Left lung (tissue), 10 donors: ENCODE results near the gene MAGEB17. TPM values are rescaled to one million over a fixed set of nuclear protein-coding genes. Genes with fewer than 3 reads are reported as not detected.
A peak's percentile ranks its signal among the peaks of the same experiment; 100 is the strongest.
"Not testable (repeated sequence)": the region's sequence is repeated elsewhere in the genome, so short reads cannot be mapped to it uniquely, and the experiment has no call there.

Source experiments
- ATAC-seq: fragments of 200-7000 bp; cut with Tn5 transposase; one replicate; pipeline ENCODE4 v1.9.1; 2020; ENCODE audit warnings: moderate library complexity
- DNase-seq, 4 donors: peaks; one replicate each; pipeline ENCODE4 v3.0.0-alpha.2; 2013 to 2020
- H3K27ac ChIP-seq, 2 donors: fragments of 200-600 bp; sonication (generic) in 1 of 2; one replicate each; pipeline versions ENCODE4 v1.5.0 to v1.8.0; 2020 to 2021
- H3K27me3 ChIP-seq, 2 donors: fragments of 200-600 bp; sonication (generic) in 1 of 2; one replicate each; pipeline versions ENCODE4 v1.5.0 to v1.8.0; 2020 to 2021
- H3K36me3 ChIP-seq, 2 donors: fragments of 200-600 bp; sonication (generic) in 1 of 2; one replicate each; pipeline versions ENCODE4 v1.5.0 to v1.8.0; 2020 to 2021
- H3K4me1 ChIP-seq, 2 donors: fragments of 200-600 bp; one replicate each; pipeline ENCODE4 v1.8.0; 2021
- H3K4me3 ChIP-seq, 2 donors: fragments of 200-600 bp; sonication (generic) in 1 of 2; one replicate each; pipeline versions ENCODE4 v1.5.0 to v1.8.0; 2020 to 2021; ENCODE audit warnings: mild to moderate bottlenecking in 1 of 2
- H3K9me3 ChIP-seq, 2 donors: fragments of 200-600 bp; sonication (generic) in 1 of 2; one replicate each; pipeline versions ENCODE4 v1.5.0 to v1.8.0; 2020 to 2021
- intact Hi-C, 2 donors: fragments of 100-400 bp; cut with DNase I; formaldehyde crosslinking; loops; one replicate each; pipeline versions ENCODE4 v1.11.2 to v1.14.2; 2022
- polyA plus RNA-seq, 6 donors: library from polyadenylated mRNA; unstranded; fragments of 120-200 nt; gene quantifications; one replicate each; pipeline ENCODE4 v1.2.1, GENCODE V29; 2013; ENCODE audit not compliant: insufficient read length in 6 of 6
- total RNA-seq, 2 donors: library from RNA; stranded (reverse); fragmentation: NEBNext Ultra II Directional; extraction: Animal tissue kit (Norgen Biotek cat#: 25700); gene quantifications; one replicate each; pipeline ENCODE4 v1.2.1, GENCODE V29; 2021
- TF ChIP-seq, protein P1 (sequence below), 2 donors: fragments of 200-600 bp; sonication (generic) in 1 of 2; IDR thresholded peaks; one replicate each; pipeline versions ENCODE4 v1.5.0 to v1.8.0; 2021; ENCODE audit warnings: antibody characterized with exemption in 2 of 2
- donor health status: DM: no; HTN: yes; CAD: no.
- donor health status: DM: no; HTN: no; CAD: no.

The MAGEB17 gene
- total and polyA plus RNA-seq, 8 donors = 0.11 TPM; not detected in 7

DNA sequence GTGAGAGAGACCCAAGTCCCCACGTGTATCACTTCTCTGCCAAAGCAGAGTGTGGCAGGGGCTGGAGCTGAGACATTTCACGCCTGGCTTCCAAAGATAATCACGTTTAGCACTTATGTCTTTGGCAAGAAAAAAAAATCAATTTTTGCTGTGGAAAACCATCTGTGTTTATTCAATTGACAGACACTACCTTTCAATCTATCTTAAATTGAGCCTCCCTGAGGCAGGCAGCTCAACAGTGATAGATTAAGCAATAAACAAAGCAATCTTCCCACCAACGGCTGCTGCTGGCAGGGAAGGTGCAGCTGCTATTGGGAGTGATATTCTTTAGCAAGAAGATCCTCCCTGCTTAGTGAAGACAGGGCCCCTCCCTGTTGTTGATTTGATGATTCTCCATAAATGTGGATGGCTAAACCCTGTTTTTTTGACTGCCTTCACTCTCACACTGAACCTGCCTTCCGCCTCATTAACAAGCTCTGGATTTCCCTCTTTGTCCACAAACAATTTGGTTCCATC is 11.6 kb upstream of the MAGEB17 start:
- TF ChIP-seq, protein P1, sequence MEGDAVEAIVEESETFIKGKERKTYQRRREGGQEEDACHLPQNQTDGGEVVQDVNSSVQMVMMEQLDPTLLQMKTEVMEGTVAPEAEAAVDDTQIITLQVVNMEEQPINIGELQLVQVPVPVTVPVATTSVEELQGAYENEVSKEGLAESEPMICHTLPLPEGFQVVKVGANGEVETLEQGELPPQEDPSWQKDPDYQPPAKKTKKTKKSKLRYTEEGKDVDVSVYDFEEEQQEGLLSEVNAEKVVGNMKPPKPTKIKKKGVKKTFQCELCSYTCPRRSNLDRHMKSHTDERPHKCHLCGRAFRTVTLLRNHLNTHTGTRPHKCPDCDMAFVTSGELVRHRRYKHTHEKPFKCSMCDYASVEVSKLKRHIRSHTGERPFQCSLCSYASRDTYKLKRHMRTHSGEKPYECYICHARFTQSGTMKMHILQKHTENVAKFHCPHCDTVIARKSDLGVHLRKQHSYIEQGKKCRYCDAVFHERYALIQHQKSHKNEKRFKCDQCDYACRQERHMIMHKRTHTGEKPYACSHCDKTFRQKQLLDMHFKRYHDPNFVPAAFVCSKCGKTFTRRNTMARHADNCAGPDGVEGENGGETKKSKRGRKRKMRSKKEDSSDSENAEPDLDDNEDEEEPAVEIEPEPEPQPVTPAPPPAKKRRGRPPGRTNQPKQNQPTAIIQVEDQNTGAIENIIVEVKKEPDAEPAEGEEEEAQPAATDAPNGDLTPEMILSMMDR (IDR thresholded peaks at IDR 0.05) = no peak
- Histone ChIP-seq H3K27ac (no peak overlapping the region), H3K27me3 (peaks cover 0 to 3% of the 10 kb centered on the region in 2 donors), H3K4me1 (no peaks in the 10 kb centered on the region), H3K36me3 (no peaks in the 10 kb centered on the region), H3K9me3 (no peaks in the 10 kb centered on the region), H3K4me3 (no peak overlapping the region)
- intact Hi-C loops = no loop called here
- ATAC-seq (no peak), DNase-seq (no peak)

DNA sequence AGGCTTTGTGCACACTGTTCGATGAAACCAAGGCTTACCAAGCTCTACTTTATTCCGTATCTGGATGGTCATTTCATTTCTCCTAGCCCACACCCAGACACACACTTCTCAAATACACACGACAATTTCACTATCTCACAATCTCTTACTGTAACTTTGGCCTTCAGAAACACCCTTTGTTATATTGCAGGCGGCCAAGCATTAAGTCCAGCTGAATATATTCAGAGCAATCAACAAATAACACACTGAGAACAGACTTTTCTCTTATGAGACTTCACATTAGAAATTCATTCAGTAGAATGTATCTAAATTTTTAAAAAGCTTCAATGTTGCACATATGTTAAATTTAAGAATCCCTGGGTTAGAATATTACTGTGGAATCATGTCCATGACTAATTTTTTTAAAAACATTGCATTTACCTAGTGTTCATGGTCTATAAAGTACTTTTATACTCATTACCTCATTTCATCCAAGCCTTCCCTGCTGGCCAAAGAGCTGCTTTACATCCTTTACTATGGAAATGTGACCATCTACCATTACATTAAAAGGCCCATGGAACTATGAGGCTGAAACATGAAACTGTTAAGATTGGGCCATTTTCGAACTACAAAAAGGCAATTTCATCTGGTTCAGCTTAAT is 10.5 kb upstream of the MAGEB17 start:
- TF ChIP-seq, protein P1 (IDR thresholded peaks at IDR 0.05) = no peak
- Histone ChIP-seq H3K27ac (no peak overlapping the region), H3K9me3 (no peaks in the 10 kb centered on the region), H3K4me1 (no peaks in the 10 kb centered on the region), H3K36me3 (no peaks in the 10 kb centered on the region), H3K27me3 (peaks cover 0 to under 1% of the 10 kb centered on the region in 2 donors), H3K4me3 (no peak overlapping the region)
- intact Hi-C loops = no loop called here
- ATAC-seq (no peak), DNase-seq (no peak)

DNA sequence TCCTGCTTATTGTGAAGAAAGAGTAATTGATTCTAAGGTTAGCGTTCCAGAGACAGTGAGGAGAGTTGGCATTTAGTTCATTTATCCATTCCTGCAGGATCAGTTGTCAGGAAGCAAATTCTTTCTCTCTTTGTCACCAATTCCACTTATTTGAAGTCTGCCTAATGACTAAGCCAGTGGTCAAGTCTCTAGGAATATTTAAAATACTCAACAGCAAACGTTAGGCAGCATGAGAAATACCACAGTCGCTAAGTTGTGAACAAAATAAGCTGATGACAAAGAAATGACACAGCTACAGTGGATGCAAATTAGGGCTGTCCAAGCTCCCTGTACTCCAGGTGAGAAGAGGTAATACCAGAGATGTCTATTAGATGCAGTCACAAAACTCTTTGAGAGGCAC is 6.6 kb upstream of the MAGEB17 start:
- Histone ChIP-seq H3K4me3 (no peak overlapping the region), H3K9me3 (no peaks in the 10 kb centered on the region), H3K27me3 (no peaks in the 10 kb centered on the region), H3K36me3 (no peaks in the 10 kb centered on the region), H3K27ac (no peak overlapping the region), H3K4me1 (no peaks in the 10 kb centered on the region)
- DNase-seq (no peak), ATAC-seq (peak; percentile 38)
- TF ChIP-seq, protein P1 (IDR thresholded peaks at IDR 0.05) = no peak
- intact Hi-C loops = no loop called here

DNA sequence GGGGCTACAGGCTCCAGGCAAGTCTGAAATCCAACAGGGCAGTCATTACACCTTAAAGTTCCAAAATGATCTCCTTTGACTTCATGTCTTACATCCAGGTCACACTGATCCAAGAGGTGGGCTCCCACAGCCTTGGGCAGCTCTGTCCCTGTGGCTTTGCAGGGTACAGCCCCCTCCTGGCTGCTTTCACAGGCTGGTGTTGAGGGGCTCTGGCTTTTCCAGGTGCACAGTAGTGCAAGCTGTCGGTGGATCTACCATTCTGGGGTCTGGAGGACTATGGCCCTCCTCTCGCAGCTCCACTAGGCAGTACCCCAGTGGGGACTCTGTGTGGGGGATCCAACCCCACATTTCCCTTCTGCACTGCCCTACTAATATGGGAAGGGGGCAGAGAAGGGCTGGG is 6.1 kb upstream of the MAGEB17 start:
- H3K36me3 ChIP-seq, intact Hi-C loops, H3K4me1 ChIP-seq, DNase-seq, H3K27me3 ChIP-seq, H3K27ac ChIP-seq, H3K9me3 ChIP-seq, ATAC-seq, H3K4me3 ChIP-seq: not testable (repeated sequence)

DNA sequence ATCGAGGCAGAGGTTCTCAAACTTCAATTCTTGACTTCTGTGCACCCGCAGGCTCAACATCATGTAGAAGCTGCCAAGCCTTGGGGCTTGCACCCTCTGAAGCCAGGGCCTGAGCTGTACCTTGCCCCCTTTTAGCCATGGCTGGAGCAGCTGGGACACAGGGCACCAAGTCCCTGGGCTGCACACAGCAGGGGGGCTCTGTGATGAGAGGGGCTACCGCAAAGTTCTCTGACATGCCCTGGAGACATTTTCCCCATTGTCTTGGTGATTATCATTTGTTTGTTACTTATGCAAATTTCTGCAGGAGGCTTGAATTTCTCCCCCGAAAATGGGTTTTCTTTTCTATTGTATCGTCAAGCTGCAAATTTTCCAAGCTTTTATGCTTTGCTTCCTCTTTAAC is 4.9 kb upstream of the MAGEB17 start:
- intact Hi-C loops = no loop called here

More for the DNA sequence above, 4.9 kb upstream of the MAGEB17 start:
- TF ChIP-seq, protein P1 (IDR thresholded peaks at IDR 0.05) = no peak
- H3K9me3 ChIP-seq = no peaks in the 10 kb centered on the region
- ATAC-seq (no peak), DNase-seq (no peak)
- no peaks in the 10 kb centered on the region for H3K36me3 ChIP-seq
- H3K4me1 ChIP-seq = no peaks in the 10 kb centered on the region
- H3K4me3 ChIP-seq = no peak overlapping the region
- H3K27me3 ChIP-seq = no peaks in the 10 kb centered on the region
- no peak overlapping the region for H3K27ac ChIP-seq
